ENCODE measurements around the gene MYO5B.

DNA sequence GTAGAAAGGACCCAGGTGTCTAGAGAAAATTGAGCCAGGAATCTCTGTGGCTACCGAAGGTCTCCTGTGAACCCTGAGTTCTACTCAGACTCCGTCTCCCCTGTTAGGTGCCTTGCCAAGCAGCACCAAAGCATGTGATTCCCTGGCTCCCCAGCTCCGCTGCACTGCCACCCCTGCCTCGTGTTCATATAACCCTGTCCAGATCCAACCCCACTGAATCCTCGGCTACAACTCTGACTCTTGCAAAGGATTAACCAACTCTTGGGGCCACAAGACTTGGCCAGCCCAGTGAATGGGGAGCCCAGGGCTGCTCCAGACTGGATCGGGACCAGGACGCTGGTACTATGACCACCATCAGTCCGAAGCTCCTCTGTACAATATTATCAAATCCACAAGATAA, 344.3 kb downstream of the MYO5B start:
- TF ChIP-seq, protein P1, sequence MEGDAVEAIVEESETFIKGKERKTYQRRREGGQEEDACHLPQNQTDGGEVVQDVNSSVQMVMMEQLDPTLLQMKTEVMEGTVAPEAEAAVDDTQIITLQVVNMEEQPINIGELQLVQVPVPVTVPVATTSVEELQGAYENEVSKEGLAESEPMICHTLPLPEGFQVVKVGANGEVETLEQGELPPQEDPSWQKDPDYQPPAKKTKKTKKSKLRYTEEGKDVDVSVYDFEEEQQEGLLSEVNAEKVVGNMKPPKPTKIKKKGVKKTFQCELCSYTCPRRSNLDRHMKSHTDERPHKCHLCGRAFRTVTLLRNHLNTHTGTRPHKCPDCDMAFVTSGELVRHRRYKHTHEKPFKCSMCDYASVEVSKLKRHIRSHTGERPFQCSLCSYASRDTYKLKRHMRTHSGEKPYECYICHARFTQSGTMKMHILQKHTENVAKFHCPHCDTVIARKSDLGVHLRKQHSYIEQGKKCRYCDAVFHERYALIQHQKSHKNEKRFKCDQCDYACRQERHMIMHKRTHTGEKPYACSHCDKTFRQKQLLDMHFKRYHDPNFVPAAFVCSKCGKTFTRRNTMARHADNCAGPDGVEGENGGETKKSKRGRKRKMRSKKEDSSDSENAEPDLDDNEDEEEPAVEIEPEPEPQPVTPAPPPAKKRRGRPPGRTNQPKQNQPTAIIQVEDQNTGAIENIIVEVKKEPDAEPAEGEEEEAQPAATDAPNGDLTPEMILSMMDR (conservative IDR thresholded peaks at IDR 0.05): no peak
- TF ChIP-seq ZFX (IDR thresholded peaks at IDR 0.05): no peak
